ENCODE data around the gene NFIA.

NFIA gene

GRCh38 chr1:61049850-61050540 is 32.4 kb upstream of the NFIA start:
- TF ChIP-seq CTCF (IDR thresholded peaks at IDR 0.05; ENCODE audit: extremely low read depth, missing control alignments), result peak; percentile 68
- DNase-seq (ENCODE audit: low spot score), result peak; percentile 85

- no peak for TF ChIP-seq CTCF (IDR thresholded peaks at IDR 0.05; ENCODE audit: extremely low read depth, missing control alignments)
- peak; percentile 42 for DNase-seq (ENCODE audit: low spot score)
Measured at GRCh38 chr1:61050541-61051442, 31.6 kb upstream of the NFIA start.

- no peak for TF ChIP-seq CTCF (IDR thresholded peaks at IDR 0.05; ENCODE audit: extremely low read depth, missing control alignments)
- DNase-seq (ENCODE audit: low spot score), result no peak
Measured at GRCh38 chr1:61051443-61051718, 31.0 kb upstream of the NFIA start.

GRCh38 chr1:61051719-61052394 is 30.5 kb upstream of the NFIA start:
- peak; percentile 31 for DNase-seq (ENCODE audit: low spot score)
- no peak for TF ChIP-seq CTCF (IDR thresholded peaks at IDR 0.05; ENCODE audit: extremely low read depth, missing control alignments)

GRCh38 chr1:61052395-61053225 is 29.8 kb upstream of the NFIA start:
- no peak for TF ChIP-seq CTCF (IDR thresholded peaks at IDR 0.05; ENCODE audit: extremely low read depth, missing control alignments)
- DNase-seq (ENCODE audit: low spot score), result no peak

GRCh38 chr1:61053226-61053711 is 29.1 kb upstream of the NFIA start:
- no peak for TF ChIP-seq CTCF (IDR thresholded peaks at IDR 0.05; ENCODE audit: extremely low read depth, missing control alignments)
- no peak for DNase-seq (ENCODE audit: low spot score)
